Measurements from ENCODE around the gene ALK.
"Not testable (repeated sequence)": the region's sequence is repeated elsewhere in the genome, so short reads cannot be mapped to it uniquely, and the experiment has no call there.

ALK gene

DNA sequence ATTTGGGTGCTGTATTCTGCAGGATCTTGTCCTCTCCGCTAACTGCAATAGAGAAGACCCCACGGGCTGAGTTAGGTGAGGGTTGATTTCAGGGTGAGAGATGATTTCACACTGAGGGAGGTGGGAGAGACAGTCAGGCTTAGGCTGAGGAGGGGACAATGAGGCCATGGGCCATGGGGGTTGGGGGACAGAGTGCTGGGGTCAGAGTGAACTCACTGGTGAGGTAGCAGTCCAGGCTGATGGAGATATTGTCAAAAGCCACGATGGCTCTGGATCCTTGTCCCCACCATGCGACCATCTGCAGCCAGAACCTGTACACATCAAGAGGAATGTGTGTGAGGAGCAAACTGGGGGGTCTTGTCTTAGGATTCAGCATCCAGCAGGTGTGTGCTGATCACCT is 646.2 kb downstream of the ALK start:
- DNase-seq (ENCODE audit: low read depth) = no peak

DNA sequence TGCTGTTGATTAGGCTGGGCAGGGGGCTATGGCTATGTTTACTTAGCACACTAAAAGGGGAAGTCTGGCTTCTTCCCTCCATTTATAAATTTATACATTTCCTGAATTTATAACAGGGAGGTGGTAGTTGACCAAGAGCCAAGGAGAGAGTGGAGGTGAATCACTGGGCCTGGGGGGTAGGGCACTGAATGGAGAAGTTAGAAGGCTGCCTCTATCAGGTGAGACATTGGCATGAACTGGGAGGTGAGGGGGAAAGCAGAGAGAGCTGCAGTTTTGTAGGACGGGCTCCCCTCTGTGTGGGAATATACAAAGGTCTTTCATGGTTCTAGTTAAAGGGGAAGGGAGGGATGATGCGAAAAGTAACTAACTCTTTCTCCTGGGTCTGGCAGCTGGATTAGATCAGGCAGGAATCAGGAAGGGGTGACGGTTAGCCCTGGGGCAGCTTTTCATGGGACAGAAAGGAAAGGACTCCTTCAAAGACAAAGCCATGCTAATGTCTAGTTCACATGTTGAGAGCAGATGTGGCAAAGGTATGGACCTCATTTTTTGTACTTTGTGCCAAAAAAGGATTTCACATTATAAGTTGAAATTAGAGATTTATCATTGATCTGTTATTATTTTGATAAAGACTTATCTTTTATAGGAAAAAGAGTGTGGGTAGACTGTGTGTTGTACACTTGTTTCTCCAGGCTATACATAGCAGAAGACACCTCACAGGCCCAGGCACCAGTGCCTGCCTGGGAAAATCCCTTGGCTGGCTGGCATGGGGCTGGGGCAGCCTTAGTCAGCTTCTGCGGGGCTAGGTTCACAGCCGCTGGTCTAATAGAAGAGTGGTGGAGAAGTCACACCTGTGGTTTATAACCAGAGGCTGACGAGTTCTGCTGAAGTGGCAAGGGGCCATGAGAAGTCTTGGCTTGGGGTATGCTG is 647.4 kb downstream of the ALK start:
- no peak for DNase-seq (ENCODE audit: low read depth)

DNA sequence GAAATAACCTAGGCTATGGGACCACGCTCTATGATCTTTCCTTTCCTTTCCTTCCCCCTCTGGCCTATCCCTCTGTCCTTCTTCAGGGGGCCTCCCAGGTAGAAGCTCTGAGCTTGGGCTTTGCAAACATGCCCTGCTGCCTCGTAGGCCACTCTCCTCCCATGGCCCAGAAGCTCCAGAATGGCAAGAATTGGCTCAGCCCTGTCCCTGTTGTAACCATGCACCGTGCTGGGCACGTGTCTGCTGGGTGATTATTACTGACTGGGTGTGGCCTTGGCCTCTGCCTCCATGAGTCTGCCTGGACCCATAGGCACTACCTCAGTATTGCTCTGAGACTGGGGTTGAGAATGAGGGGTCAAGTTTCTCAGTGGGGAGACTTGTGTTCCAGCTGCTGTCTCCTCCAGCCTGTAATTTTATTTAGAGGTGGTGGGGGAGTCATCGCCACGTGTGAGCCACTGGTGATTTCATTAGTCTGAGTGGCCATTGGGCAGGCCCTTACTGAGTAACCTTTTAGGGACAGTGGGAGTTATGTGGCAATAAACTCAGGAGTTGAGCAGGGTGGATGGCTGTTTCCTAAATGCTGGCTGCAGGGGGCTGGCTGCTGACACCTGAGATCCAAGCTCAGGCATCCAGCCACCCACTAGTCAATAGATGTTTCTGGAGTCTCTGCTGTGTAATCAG is 648.2 kb downstream of the ALK start:
- no peak for DNase-seq (ENCODE audit: low read depth)

DNA sequence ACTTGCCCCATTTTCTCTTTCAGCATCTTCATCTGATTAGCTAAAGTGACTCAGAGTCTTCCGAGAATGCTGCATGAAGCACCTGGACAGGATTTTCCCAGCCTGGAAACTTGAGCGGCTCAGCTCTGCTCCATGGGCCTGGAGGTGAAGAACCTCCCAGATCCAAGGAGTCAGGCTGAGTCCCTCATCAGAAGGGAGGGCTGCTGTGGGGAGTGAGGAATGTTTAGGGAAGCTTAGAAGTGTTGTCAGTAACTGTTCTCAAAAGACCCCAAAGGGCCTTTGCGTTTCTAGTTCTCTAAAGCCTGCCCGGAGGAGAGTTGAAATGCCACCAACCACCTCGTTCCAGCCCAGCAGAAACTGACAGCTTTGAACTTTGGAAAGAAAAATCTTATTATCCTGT is 649.1 kb downstream of the ALK start:
- no peak for DNase-seq (ENCODE audit: low read depth)

DNA sequence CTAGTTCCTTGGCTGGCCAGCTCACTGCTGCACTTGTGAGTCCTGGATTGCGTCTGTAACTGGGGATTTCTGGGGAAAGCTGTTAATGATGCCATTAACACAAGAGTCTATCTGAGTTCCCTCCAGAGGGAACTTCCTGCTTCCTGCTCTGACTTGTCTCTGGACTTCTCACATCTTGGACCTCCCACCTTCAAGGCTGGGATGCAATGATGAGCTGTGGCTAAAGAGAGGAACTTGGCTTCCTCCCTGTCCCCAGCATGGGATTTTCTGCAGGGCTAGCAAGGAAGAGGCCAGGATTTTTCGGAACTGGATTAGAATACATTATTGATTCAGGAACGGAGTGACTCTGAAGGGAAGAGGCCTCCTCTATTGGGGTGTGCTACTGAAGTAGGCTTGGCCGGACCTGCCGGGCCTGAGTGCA is 650.7 kb downstream of the ALK start:
- no peak for DNase-seq (ENCODE audit: low read depth)

DNA sequence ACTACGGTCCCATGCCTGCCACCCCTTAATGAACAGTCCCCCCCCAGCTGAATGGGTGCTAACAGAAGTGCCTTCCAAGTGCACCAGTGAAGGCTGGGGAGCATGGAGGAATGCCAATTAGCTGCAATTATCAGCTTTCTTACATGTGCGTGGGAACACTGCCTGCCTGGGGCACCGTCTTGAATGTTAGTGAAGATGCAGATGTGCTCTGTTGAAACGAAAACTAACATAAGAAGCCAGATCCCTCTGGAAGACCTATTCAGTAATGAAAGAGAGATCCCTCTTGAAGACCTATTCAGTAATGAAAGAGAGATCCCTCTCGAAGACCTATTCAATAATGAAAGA is 651.6 kb downstream of the ALK start:
- DNase-seq (ENCODE audit: low read depth) = no peak

DNA sequence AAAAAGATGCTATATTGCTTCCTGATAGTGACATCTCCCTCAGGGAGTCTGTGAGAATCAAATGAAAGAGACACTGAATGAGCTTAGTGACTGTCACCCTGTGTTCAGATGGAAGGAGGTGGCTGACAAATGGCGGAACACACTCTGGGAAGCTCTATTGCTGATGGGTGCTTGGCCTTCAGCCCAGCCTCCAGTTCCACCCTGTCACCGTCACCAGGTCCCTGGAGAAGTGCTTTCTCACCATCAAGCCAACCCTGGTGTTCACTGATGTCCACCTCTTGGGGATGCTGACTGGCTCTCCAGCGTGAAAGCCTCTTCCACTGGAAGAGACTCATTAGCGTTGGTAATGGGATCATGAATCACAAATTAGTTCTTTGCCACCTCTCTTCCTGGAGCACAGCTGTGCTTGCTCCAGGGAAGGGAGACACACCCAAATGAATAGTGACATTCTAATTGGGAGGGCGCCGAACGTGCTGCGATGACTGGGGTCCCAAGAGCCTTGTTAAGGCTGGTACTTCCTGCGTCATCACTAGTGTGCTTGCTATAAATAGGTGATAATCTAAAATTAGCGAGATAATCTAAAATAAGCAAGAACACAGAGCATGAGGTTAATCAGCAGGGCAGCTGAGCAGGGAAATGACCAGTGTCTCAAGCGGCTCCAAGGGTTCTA is 652.2 kb downstream of the ALK start:
- DNase-seq (ENCODE audit: low read depth) = no peak

DNA sequence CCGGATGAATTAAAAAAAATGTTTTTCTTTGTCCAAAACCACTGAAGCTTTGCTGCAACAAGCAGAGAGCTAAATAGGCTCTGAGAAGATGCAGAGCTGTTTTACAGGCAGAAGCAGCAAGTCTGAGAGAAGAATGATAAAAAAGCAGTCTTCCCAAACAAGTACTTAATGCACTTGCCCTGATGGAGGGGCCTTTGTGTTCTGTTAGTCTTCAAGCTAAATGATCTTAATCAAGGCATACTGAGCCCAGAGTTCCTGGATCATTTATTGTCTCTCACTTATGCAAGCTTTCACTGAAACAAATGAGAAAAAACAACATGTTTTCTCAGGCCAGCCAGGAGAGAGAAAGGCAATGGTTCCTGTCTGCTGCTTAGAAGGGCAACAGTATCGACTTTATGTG is 653.7 kb downstream of the ALK start:
- no peak for DNase-seq (ENCODE audit: low read depth)

DNA sequence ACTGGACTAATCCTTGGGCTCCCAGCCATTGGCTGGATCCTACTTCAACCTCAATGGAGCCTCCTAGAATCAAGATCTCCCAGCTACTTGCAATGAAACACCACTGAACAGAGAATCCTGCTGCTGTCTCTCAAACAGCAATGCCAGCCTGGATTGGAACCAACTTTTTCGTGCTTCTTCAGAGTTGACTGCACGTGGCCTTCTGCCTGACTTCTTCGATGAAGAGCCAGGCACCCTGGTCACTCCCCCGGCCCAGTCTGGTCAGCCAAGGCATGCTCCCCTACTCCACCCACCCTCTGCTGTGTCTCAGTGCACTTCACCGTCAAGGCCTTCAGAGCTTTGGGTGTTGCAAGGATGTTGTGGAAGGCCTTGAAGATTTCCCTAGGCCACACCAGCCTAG is 657.5 kb downstream of the ALK start:
- DNase-seq (ENCODE audit: low read depth) = no peak

DNA sequence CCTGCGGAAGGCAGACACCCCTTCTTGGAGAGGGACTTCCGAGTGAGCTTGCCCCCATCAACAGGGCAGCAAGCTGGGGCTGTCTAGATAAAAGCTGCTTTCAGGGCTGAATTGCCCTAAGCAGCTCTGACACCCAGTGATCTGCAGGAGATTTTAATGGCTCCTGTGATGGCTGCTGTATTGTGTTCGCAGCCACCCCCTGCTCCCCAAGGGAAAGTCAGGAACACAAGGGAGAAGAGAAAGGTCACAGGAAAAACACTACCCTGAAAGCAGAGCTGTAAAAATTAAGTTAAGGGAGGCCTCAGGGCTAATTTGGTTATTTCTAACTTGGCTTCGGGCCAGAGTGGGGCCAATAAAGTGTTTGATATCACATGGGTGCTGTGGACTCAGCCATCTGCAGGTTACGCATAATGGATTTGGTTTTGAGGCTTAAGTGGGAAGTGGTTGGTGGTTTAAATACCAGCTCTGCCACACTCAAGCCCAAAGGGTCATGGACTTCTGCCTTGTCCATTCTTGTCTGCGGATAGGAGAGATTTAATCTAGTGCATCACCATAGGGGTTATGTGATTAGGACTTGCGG is 658.6 kb downstream of the ALK start:
- DNase-seq (ENCODE audit: low read depth) = no peak

DNA sequence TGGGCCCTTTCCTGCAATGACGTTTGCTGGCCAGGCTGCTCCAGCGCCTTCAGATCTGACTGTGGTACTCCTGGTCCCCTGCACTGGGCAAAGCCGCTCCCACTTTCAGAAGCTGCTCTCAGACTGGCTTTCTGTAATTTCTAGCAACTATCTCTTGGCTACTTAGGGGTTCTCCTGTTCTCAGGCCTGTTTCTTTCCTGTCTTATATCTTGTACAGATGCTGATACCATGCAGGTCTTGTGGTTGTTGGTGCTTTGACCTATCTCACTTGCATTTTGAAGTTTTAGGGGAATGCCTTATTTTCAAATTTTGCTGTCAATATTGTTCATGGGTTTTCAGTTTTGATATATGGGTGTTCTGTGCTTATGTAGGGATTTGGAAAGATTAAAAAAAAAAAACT is 660.4 kb downstream of the ALK start:
- no peak for DNase-seq (ENCODE audit: low read depth)

DNA sequence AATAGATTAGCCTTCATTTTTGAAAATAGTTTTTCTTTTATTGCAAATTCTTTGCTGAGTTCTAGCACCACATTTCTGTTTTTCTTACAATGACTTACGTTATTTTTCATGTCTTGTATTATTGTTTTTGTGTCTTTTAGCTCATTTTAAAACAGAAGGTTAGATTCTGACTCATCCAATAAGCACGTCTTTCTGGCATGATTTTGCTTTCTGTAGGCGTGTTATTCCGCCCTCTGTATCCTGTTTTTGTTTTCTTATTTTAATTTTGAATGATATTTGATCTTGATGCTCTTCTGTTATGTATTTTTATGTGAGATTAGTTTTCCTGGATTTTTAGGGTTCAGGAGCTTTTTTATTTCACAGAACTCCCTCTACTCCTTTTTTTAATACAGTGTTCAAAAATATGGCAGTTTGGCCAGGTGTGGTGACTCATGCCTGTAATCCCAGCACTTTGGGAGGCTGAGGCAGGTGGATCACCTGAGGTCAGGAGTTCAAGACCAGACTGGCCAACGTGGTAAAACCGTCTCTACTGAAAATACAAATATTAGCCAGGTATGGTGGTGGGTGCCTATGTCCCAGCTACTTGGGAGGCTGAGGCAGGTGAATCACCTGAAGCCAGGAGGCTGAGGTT is 661.1 kb downstream of the ALK start:
- peak; percentile 77 for DNase-seq (ENCODE audit: low read depth)

DNA sequence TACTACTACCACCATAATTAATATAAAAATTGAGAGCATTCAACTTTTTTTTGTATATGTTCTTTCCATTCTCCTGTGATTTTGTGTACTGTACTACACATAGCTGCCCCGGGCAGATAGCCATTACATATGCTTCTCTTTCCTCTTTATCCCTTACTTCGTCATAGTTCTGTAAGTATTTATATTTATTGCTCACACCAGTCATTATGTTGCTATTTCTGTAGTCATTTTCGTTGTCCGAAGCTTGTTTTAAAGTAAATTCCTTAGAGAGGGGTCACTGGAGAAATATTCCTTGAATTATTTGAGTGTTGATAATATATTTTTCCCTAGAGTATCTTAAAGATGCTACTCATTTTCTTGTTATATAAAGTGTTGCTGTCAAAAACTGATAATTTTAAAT is 662.2 kb downstream of the ALK start:
- peak; percentile 49 for DNase-seq (ENCODE audit: low read depth)

DNA sequence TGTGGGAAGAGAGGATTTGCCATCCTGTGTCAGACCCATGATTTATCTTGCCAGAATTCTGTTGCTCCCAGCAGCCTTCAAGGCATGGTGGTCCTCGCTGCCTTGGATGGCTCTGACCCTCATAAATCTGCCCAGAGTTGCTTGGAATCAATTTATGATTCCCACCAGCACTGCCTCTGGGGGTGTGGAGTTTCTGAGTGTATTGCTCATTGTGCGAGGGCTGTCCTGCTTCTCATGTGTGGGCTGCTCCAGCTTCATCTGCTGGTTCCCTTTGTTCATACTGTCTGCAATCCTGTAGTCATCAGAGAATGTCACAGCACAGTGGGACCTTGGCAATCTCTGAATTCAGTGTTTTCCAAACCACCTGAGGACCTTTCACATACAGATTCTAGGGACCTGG is 666.4 kb downstream of the ALK start:
- DNase-seq (ENCODE audit: low read depth) = no peak

DNA sequence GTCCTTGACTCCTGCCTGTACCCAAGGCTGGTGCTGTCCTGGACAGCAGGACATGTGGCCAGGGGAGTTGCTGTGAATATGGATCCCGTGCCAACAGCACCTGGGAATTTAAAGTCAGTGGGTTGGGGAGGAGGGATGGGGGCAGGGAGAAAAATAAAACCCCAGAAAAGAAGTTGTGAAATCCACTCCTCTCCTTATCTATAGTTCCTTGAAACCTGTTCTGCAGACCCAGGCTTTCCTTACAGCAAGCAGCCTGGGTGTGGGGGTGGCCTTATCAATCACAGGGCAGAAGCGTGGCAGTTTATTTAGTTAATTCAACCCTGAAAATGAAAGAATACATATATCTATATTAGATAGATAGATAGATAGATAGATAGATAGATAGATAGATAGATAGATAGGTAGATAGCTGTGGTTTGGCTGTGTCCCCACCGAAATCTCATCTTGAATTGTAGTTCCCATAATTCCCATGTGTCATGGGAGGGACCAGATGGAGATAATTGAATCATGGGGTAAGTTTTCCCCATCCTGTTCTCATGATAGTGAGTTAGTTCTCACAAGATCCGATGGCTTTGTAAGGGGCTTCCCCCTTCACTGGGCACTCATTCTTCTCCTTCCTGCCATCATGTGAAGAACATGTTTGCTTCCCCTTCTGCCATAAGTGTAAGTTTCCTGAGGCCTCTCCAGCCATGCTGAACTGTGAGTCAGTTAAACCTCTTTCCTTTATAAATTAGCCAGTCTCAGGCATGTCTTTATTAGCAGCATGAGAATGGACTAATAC is 667.7 kb downstream of the ALK start:
- not testable (repeated sequence) for DNase-seq (ENCODE audit: low read depth)

DNA sequence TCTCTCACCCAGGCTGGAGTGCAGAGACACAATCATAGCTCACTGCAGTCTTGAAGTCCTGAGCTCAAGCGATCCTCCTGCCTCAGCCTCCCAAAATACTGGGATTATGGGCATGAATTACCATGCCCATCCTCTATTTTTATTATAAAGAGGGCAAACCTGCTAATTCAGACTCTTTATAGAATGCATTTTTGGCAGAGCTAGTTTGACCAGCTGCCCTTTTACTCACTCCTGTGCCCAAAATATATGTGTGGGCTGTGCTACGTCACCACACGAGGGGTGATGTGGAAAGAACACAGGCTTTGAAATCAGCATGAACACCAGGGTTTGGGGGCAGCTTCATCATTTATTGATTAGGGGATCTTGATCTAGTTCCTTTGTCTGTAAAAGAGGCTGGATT is 668.4 kb downstream of the ALK start:
- no peak for DNase-seq (ENCODE audit: low read depth)

DNA sequence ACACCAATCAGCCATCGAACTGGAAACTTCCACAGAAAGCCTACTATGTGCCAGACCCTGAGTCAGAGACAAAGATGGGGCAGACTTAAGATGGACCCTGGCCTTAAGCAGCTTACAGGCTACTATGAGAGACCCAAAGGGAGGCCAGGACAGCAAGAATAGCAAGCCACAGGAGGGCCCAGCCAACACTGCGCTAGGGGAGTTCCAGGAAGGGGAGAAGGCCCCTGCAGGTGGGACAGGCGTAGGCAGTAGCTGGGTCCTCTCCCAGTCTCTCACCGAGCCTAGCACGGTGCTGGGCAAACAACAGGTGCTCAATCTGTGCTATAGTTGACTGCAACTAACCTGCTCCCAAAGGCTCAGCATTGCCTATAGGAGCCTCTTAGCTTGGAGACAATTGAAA is 670.0 kb downstream of the ALK start:
- DNase-seq (ENCODE audit: low read depth) = no peak

DNA sequence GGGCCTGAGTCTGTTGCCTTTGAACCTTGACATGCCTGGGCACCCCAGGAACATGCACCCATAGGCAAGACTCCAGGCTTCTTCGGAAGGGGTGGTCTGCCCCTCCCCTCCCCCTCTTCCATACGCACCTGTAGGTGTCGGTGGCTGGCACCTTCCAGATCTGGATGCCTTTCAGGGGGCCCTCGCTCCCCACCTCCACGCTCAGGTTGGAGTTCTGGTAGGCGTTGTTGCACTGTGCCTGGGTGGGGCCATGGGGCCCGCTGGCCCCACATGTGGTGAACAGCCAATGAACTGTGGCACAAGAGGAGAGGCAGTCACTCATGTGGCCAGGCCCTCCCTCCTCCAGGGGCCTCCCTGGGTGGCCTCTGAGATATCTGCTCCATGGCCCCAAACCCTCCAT is 670.4 kb downstream of the ALK start:
- DNase-seq (ENCODE audit: low read depth) = no peak

DNA sequence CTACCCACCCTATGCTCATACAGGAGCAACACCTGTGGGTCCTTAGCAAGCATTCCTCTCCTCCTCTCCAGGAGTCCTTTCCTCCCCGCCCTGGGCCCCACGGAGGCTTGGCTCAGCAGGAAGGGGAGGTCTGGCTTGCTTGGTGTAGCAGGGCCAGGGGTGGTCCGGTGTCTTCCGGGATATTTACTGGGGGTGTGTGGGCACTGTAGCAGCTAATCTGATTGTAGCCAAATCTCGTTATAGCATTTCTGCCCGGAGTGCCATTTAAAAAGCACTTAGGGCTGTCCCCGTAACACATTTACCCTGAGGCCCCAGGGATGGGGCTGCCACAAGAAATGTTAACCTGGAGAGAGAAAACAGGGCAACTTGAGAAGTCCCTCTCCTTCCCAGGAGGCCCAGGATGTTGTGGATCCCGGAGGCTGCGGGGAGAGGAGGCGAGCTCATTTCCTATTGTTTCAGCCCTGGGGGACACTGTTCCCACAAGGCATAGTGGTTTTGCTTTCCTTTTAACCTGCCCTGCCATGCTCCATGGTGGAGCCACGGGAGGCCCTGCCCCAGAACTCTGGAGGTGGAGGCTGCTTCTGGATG is 671.6 kb downstream of the ALK start:
- DNase-seq (ENCODE audit: low read depth) = no peak

DNA sequence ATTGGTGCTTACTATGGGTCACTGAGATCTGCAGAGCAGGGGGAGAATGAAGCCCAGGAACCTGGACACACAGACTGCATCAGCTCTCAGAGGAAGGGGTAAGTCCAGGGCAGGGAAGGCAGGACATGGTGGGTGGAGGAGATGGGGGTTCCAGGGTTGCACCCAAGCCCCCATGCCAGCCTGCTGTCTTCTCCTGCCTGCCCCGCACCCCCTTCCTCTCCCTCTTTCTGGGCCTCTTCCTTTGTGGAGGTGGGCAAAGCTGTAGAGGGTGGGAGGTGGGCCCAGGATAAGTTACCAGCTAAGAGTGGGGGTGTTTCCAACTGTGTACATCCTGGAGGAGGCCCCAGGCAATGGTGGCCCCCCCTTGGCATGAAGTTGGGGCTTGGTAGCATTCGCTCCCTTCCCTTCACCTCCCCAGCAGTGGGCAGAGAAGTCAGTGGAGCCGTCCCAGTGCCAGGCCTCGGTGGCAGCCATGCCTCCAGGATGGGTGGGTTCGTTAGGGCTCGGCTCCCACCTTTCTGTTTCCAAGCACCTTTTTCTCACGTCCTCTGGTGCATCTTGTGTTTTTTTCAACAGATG is 674.0 kb downstream of the ALK start:
- no peak for DNase-seq (ENCODE audit: low read depth)
